Measurements from ENCODE around the gene SLC30A3.

DNA sequence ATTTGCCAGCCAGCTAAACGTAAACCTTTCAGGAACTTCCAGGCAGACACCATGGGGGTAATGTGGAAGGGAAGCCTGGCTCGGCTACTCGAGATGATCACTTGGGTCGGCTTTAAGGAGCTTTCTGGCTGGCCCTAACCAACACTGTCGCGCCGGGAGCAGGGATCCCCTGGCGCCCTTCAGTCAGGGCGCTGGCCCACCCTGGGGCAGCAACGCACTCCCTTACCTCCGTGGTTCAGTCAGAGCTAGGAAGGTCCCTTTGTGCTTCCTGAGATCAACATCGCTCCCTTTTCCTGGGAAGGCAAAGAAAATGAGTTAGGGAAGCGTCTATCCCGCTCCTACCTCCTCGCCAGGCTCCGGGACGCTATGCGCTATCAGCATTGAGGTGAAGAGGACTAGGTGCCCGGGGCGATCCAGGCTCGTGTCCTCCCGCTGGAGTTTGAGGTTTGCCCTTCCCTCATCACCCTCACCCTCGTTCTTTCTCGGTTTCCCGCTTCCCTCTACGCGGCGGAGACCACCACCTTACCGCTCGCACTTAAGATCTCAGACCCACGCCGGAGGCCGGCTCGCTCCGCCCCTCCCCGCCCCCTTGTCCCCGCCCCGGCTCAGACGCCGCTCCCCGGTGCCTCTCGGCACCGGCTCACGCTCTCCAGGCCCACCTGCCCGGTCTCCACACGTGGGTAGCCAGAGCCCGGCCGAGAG is 51.5 kb downstream of the SLC30A3 start:
- TF ChIP-seq, protein P1, sequence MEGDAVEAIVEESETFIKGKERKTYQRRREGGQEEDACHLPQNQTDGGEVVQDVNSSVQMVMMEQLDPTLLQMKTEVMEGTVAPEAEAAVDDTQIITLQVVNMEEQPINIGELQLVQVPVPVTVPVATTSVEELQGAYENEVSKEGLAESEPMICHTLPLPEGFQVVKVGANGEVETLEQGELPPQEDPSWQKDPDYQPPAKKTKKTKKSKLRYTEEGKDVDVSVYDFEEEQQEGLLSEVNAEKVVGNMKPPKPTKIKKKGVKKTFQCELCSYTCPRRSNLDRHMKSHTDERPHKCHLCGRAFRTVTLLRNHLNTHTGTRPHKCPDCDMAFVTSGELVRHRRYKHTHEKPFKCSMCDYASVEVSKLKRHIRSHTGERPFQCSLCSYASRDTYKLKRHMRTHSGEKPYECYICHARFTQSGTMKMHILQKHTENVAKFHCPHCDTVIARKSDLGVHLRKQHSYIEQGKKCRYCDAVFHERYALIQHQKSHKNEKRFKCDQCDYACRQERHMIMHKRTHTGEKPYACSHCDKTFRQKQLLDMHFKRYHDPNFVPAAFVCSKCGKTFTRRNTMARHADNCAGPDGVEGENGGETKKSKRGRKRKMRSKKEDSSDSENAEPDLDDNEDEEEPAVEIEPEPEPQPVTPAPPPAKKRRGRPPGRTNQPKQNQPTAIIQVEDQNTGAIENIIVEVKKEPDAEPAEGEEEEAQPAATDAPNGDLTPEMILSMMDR (IDR thresholded peaks at IDR 0.05), result no peak
- no peak for TF ChIP-seq POLR2A (IDR thresholded peaks at IDR 0.05)

Data from testis (tissue), 2 donors.